Epithelial cell of proximal tubule (primary cell): ENCODE results near the gene CHD2. TPM values are rescaled to one million over a fixed set of nuclear protein-coding genes. Genes with fewer than 3 reads are reported as not detected.
"Not testable (repeated sequence)": the region's sequence is repeated elsewhere in the genome, so short reads cannot be mapped to it uniquely, and the experiment has no call there.

Source experiments
- DNase-seq: peaks from one replicate; pipeline ENCODE4 v3.0.0-alpha.2; 2011; ENCODE audit warnings: low read depth
- H3K4me3 ChIP-seq: 2 replicates; pipeline ENCODE4 v1.5.1; 2011; ENCODE audit warnings: low read depth, mild to moderate bottlenecking, low read length
- total RNA-seq: library from RNA; depleted of rRNA; stranded (reverse); fragments of >200 nt; gene quantifications from 2 replicates; pipeline ENCODE4 v1.2.3, GENCODE V29; 2015
- TF ChIP-seq, protein P1 (sequence below): conservative IDR thresholded peaks from 2 replicates; pipeline ENCODE4 v1.5.1; 2012; ENCODE audit warnings: low read depth, mild to moderate bottlenecking, low read length

Gene CHD2
- total RNA-seq = 19.5 and 26.5 TPM in 2 replicates

- no peak for DNase-seq
- H3K4me3 ChIP-seq = peak within 1 kb of the TSS; percentile 60
- TF ChIP-seq, protein P1, sequence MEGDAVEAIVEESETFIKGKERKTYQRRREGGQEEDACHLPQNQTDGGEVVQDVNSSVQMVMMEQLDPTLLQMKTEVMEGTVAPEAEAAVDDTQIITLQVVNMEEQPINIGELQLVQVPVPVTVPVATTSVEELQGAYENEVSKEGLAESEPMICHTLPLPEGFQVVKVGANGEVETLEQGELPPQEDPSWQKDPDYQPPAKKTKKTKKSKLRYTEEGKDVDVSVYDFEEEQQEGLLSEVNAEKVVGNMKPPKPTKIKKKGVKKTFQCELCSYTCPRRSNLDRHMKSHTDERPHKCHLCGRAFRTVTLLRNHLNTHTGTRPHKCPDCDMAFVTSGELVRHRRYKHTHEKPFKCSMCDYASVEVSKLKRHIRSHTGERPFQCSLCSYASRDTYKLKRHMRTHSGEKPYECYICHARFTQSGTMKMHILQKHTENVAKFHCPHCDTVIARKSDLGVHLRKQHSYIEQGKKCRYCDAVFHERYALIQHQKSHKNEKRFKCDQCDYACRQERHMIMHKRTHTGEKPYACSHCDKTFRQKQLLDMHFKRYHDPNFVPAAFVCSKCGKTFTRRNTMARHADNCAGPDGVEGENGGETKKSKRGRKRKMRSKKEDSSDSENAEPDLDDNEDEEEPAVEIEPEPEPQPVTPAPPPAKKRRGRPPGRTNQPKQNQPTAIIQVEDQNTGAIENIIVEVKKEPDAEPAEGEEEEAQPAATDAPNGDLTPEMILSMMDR = no peak
Observed at GRCh38 chr15:92899948-92900730, at the start of gene CHD2. Gene CHD2 (plus strand): TSS chr15:92900324. CDS start chr15:92901238, 914 bp downstream.

- no peak overlapping the region for H3K4me3 ChIP-seq
- TF ChIP-seq, protein P1 = no peak
- no peak for DNase-seq
Observed at GRCh38 chr15:92853222-92853621, 46.9 kb upstream of the CHD2 start.

DNA sequence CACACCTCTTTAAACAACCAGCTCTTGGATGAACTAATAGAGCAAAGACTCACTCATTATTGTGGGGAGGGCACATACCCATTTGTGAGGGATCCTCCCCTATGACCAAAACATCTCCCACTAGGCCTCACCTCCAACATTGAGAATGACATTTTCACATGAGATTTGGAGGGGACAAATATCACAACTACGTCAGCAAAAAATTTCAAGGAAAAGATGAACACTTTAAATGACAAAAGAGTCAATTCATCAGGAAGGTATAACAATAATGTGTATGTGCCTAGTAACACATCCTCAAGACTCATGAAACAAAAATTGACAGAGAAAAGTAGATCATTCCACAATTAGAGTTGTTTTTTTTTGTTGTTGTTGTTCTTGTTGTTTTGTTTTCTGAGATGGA is 38.4 kb upstream of the CHD2 start:
- DNase-seq = no peak
- TF ChIP-seq, protein P1 = no peak
- H3K4me3 ChIP-seq = no peak overlapping the region

DNA sequence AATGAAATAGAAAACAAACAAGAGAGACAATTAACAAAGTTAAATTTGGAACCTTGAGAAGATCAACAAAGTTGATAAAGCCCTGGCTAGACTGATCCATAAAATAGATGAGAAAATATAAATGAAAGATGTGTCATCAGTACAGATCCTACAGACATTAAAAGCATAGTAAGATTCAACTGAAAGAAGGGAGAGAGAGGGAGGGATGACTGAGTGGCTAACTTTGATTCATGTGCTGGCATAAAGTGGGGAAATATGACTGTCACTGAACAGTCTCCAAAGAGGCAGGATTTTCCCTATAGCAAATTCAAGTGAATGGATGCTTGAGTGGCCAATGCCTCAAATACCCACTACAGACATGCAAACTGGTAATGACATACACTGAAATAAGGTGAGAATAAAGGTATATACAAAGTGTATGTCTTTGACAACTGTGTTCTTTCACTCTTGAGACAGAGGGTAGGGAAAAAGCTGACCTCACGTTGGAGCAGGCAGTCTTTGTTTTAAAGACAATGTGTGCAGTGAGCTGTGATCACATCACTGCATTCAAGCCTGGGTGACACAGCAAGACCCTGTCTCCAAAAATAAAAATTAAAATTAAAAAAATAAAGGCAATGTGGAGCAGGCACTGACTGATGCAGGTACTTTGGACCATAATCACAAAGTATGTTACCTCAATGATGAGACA is 35.9 kb upstream of the CHD2 start:
- no peak overlapping the region for H3K4me3 ChIP-seq

DNA sequence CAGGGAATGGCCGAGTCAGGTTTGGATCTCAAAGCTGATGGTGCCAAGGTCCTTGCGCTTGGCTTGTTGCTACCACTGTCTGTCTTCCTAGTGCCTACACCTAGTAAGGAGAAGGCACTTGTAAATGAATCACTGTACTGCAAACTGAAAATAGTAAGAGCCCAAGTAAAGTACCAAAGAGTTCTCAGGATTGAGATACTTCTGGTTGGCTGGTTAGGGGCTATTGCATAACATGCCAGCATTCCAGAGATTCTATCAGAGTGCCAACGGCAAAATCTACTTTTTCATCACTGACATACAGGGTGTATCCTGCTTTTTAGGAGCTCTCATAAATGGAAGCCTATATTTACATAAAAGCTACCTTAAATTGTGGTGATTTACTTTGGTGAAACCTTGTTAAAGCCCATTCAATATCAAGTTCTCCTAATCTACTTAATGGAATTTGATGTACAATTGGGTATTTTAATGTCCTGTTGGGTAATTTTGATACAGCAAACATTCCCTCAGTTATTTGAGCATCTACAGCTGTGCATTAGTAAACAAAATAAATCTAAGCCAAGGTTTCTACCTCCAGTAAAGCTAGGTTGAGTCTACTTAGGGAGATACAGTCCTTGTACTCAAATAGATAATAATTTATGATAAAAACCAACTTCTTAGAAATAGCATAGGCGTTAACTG is 30.7 kb upstream of the CHD2 start:
- H3K4me3 ChIP-seq = no peak overlapping the region
- DNase-seq = peak; percentile 66
- TF ChIP-seq, protein P1 = no peak

More for the DNA sequence above, 35.9 kb upstream of the CHD2 start:
- TF ChIP-seq, protein P1 = no peak
- DNase-seq = no peak

GRCh38 chr15:92870010-92870591 is 30.0 kb upstream of the CHD2 start:
- no peak for DNase-seq
- no peak overlapping the region for H3K4me3 ChIP-seq
- TF ChIP-seq, protein P1 = no peak

DNA sequence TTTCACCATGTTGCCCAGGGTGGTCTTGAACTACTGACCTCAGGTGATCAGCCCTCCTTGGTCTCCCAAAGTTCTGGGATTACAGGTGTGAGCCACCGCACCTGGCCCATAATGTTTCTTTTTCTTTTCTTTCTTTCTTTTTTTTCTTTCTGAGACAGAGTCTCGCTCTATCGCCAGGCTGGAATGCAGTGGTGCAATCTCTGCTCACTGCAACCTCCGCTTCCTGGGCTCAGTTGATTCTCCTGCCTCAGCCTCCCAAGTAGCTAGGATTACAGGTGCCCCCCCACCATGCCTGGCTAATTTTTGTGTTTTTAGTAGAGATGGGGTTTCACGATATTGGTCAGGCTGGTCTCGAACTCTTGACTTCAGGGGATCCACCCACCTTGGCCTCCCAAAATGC is 27.2 kb upstream of the CHD2 start:
- H3K4me3 ChIP-seq, DNase-seq: not testable (repeated sequence)
